RWPE1 (cell line): Measurements from ENCODE around the gene UNC50.
"Not testable (repeated sequence)": the region's sequence is repeated elsewhere in the genome, so short reads cannot be mapped to it uniquely, and the experiment has no call there.

ENCODE experiments used
- CTCF ChIA-PET: fragments of 350-600 bp; sonication (Branson Sonifier 250); formaldehyde crosslinking; extraction: SDS; loops from one replicate; lab custom pipeline; 2021; lab: Yijun Ruan, JAX
- POLR2A ChIA-PET: fragments of 400-600 bp; formaldehyde crosslinking; extraction: SDS; loops from one replicate; lab custom pipeline; 2020; ENCODE audit warnings: antibody characterized with exemption; ENCODE audit not compliant: low non-redundant PET; lab: Yijun Ruan, JAX
- DNase-seq: peaks from one replicate; pipeline ENCODE4 v3.0.0; 2012; ENCODE audit warnings: low spot score
- H3K27ac ChIP-seq: fragments of 450-650 bp; 2 replicates; pipeline ENCODE4 v1.5.1; 2017
- TF ChIP-seq, protein P1 (sequence below): fragments of 450-650 bp; conservative IDR thresholded peaks from 2 replicates; pipeline ENCODE4 v1.5.1; 2017; ENCODE audit warnings: low read depth, mild to moderate bottlenecking

Gene UNC50

DNA sequence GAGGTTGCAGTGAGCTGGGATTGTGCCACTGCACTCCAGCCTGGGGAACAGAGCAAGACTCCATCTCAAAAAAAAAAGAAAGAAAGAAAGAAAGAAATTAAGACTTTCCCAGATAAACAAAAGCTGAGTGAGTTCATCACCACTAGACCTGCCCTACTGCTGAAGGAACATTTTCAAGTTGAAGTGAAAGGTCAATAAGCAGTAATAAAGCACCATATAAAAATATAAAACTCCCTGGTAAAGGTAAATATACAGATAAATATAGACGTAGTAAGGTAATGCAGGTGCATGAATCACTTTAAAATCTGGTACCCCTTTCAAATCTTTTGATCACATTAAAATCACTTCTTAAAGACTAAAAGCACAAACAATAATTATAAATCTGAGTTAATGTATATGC is 42.6 kb downstream of the UNC50 start:
- POLR2A ChIA-PET: no interaction called here
- DNase-seq: no peak
- no peak overlapping the region for H3K27ac ChIP-seq
- CTCF ChIA-PET: interaction anchor here (0.7 to 0.8 kb wide), 2 partner anchors 81 to 187 kb away, joined by 3 to 4 read pairs; no protein-coding TSS in a partner anchor
- TF ChIP-seq, protein P1, sequence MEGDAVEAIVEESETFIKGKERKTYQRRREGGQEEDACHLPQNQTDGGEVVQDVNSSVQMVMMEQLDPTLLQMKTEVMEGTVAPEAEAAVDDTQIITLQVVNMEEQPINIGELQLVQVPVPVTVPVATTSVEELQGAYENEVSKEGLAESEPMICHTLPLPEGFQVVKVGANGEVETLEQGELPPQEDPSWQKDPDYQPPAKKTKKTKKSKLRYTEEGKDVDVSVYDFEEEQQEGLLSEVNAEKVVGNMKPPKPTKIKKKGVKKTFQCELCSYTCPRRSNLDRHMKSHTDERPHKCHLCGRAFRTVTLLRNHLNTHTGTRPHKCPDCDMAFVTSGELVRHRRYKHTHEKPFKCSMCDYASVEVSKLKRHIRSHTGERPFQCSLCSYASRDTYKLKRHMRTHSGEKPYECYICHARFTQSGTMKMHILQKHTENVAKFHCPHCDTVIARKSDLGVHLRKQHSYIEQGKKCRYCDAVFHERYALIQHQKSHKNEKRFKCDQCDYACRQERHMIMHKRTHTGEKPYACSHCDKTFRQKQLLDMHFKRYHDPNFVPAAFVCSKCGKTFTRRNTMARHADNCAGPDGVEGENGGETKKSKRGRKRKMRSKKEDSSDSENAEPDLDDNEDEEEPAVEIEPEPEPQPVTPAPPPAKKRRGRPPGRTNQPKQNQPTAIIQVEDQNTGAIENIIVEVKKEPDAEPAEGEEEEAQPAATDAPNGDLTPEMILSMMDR: no peak

DNA sequence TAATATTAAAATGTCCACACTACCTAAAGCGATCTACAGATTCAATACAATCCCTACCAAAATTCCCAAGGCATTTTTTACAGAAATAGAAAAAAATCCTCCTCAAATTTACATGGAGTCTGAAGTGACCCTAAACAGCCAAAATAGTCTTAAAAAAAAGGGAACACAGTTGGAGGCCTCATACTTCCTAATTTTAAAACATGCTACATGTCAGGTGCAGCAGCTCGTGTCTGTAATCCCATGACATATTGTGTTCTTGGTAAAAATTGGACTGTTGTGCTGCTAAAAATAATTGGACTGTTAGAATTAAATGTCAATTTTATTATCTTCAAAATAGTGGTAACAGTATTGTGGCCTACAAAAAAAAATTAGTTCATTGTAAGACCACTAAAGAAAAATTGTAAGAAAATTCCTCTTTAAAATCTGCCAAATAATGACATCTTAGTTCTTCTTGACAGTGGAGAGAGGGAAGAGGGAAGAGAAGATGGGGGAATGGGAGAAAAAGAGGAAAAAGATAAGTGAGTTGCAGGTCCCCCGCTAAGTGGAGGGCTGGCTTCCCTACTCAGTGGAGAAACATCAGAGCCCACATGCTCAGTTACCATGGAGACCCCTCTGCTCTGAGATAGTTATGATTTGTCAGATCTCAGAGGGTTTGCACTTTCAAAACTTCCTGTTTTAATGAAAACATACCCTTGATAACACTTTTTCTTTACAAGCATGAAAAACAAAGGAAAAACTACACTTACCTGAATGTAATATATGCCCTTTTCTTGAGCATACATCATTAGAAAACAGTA is 46.5 kb downstream of the UNC50 start:
- TF ChIP-seq, protein P1: no peak
- ChIA-PET CTCF (interaction anchor here (0.7 kb wide), 1 partner anchor 78 kb away, joined by 6 read pairs; no protein-coding TSS in a partner anchor), POLR2A (no interaction called here)
- no peak overlapping the region for H3K27ac ChIP-seq
- DNase-seq: no peak

DNA sequence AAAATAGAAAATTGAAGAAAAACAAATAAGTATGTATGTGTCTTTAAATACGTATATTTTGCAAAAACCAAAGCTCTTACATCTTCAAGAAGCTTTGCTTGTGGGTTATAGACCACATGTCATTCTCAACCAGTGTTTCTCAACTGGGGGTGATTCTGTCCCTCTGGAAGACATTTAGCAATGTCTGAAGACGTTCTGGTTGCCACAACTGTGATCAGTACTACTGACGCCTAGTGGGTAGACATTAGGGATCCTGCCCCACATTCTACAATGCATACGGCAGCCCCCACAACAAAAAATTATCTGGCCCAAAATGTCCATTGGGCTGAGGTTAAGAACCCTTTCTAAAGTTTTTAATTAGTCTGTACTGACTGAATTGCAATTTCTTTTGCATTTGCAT is 48.4 kb downstream of the UNC50 start:
- no peak overlapping the region for H3K27ac ChIP-seq
- ChIA-PET POLR2A (no interaction called here), CTCF (no interaction called here)
- TF ChIP-seq, protein P1: no peak
- DNase-seq: no peak

DNA sequence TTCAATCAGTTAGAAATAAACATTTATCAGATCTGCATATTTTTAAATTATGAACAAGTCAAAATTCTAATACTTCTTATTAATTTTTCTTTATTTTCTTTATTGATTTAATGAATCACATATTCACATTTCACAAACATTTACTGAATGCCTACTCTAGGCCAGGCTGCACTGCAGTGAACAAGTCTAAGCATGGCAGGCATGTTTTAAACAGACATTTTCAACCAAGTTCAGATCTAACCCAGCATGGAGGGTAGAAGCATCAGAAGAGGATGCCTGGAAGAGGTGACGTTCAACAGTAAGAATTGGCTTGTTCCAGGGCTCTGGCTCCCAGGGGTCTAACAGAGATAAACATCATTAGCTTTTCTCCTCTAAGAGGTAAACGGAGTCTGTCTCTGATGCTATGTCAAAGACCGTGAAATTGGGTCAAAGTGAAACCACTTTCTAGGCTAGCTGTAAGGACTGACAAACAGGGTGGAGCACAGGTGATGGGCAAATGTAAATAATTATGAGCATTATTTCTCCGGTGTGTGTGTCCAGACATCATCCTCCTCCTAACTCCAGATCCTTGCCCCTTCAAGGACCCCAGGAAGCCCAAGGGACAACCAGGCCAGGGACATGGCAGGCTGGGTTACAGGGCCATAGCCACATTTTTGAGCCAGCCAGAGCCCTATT is 50.6 kb downstream of the UNC50 start:
- no peak overlapping the region for H3K27ac ChIP-seq
- POLR2A ChIA-PET: no interaction called here
- CTCF ChIA-PET: interaction anchor here (0.6 kb wide), 1 partner anchor 404 kb away, joined by 4 read pairs; no protein-coding TSS in a partner anchor
- no peak for DNase-seq
- TF ChIP-seq, protein P1: no peak

DNA sequence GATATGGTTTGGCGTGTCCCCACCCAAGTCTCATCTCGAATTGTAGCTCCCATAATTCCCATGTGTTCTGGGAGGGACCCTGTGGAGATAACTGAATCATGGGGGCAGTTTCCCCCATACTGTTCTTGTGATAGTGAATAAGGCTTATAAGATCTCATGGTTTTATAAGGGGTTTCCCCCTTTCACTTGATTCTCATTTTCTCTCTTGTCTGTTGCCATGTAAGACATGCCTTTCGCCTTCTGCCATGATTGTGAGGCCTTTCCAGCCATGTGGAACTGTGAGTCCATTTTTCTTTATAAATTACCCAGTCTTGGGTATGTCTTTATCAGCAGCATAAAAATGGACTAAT is 51.1 kb downstream of the UNC50 start:
- CTCF ChIA-PET: interaction anchor here (0.7 kb wide), 1 partner anchor 463 kb away, joined by 3 read pairs; no protein-coding TSS in a partner anchor
- H3K27ac ChIP-seq, DNase-seq, POLR2A ChIA-PET: not testable (repeated sequence)

DNA sequence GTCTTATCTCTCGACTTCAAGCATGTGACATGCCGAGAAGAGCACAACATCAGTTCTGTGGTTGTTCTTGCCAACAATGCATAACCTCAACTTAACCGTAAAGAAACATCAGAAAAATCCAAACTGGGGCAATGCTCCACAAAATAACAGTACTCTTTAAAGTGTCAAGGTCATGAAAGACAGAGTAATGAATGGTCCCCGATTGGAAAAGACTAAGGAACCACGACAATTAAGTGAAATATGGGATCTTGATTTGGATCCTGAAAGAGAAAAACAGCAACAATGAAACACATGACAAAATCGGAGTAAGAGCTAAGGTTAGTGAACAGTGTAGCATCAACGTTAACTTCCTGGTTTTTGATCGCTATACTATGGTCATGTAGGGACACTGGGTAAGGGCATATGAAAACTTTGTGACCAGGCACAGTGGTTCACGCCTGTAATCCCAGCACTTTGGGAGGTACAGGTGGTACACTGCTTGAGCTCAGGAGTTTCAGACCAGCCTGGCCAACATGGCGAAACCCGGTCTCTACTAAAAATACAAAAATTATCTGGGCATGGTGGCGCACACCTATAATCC is 55.2 kb downstream of the UNC50 start:
- DNase-seq: no peak
- TF ChIP-seq, protein P1: no peak
- POLR2A ChIA-PET: no interaction called here
- H3K27ac ChIP-seq: no peak overlapping the region
- CTCF ChIA-PET: interaction anchor here (0.6 to 1.4 kb wide), 5 partner anchors 14 to 920 kb away, joined by 3 to 10 read pairs (median 3); no protein-coding TSS in a partner anchor
